Measurements from ENCODE around the gene OR1L8.
"Not testable (repeated sequence)": the region's sequence is repeated elsewhere in the genome, so short reads cannot be mapped to it uniquely, and the experiment has no call there.

Gene OR1L8

DNA sequence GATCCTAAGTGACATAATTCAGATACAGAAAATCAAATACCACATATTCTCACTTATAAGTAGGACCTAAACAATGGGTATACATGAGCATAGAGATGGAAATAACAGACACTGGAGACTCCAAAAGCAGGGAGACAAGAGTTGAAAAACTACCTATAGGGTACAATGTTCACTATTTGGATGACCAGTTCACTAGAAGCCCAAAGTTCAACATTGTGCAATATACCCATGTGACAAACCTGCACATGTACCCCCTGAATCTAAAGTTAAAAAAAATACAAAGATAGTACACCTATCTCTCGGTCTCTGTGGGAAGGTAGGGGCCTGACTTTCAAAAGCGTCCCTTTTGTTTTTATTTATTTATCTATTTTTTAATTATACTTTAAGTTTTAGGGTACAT is 44.4 kb downstream of the OR1L8 start:
- Mint-ChIP-seq H3K4me3 (no peak overlapping the region), H3K36me3 (no peaks in the 10 kb centered on the region), H3K27me3 (peaks cover 16 to 33% of the 10 kb centered on the region in 2 donors), H3K9me3 (peaks cover 5 to 6% of the 10 kb centered on the region in 2 donors), H3K4me1 (no peaks in the 10 kb centered on the region), H3K27ac (no peak overlapping the region)
- no peak for DNase-seq
- ATAC-seq (replicated peaks): no peak

DNA sequence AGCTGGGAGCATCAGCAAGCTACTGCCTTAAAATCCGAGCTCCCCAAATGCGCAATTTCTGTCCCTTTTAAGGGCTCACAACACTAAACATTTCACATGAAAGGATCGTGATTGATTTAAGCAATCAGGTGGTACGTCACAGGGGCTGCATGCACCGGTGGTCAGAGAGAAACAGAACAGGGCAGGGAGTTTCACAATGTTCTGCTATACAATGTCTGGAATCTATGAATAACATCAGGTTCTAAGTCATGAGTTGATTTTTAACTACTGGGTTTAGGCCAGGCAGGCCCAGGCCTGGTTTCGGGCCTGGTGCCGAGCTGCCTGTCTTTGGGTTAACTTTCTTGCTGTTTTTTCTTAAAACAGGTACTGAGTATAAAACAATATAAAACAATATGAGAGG is 46.1 kb downstream of the OR1L8 start:
- not testable (repeated sequence) for H3K36me3 Mint-ChIP-seq; ATAC-seq (replicated peaks); H3K4me3 Mint-ChIP-seq; DNase-seq; H3K27ac Mint-ChIP-seq; H3K4me1 Mint-ChIP-seq; H3K9me3 Mint-ChIP-seq
- H3K27me3 Mint-ChIP-seq: peaks cover 9 to 30% of the 10 kb centered on the region in 2 donors

DNA sequence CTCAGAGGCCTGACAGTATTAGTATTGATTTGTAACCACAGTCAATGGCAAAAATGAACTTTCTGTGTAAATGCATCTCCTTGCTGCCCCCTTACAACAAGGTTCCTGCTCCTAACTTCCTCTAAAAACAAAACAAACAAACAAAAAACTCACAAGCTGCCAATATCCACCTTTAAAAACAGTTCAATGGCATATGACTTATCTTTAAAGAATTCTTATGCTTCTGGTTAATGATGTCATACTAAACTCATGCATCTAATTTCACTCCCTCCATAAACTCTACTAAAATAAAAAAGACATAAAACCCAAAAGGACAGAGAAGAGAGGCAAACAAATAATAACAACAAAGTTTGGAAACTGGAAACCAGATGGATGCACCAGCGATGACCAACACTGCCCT is 47.0 kb downstream of the OR1L8 start:
- H3K27me3 Mint-ChIP-seq: peaks cover 4 to 25% of the 10 kb centered on the region in 2 donors
- DNase-seq (no peak), ATAC-seq (replicated peaks) (no peak)

DNA sequence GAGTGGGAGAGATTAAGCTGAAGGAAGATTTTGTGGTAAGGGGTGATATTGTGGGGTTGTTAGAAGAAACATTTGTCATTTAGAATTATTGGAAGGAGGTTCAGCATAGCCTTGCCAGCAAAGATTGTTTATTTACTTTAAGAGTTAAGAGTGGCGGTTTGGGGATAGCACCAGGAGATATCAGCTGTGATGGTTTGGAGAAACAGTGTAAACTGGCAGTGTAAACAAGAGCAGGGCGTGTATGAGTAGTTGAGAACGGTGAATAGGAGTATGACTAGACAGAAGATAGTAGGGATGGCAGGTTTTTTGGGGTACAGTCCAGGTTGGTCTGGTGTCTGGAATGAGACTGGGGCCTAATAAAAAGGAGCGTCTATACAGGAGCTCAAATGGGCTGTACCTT is 52.0 kb downstream of the OR1L8 start:
- not testable (repeated sequence) for H3K4me1 Mint-ChIP-seq; H3K9me3 Mint-ChIP-seq; H3K36me3 Mint-ChIP-seq; H3K27ac Mint-ChIP-seq; DNase-seq; ATAC-seq (replicated peaks); H3K4me3 Mint-ChIP-seq
- H3K27me3 Mint-ChIP-seq: peaks cover 12 to 44% of the 10 kb centered on the region in 2 donors

More for the DNA sequence above, 47.0 kb downstream of the OR1L8 start:
- Mint-ChIP-seq H3K4me1 (no peaks in the 10 kb centered on the region), H3K36me3 (no peaks in the 10 kb centered on the region), H3K4me3 (no peak overlapping the region), H3K9me3 (peaks cover 5 to 6% of the 10 kb centered on the region in 2 donors), H3K27ac (no peak overlapping the region)

DNA sequence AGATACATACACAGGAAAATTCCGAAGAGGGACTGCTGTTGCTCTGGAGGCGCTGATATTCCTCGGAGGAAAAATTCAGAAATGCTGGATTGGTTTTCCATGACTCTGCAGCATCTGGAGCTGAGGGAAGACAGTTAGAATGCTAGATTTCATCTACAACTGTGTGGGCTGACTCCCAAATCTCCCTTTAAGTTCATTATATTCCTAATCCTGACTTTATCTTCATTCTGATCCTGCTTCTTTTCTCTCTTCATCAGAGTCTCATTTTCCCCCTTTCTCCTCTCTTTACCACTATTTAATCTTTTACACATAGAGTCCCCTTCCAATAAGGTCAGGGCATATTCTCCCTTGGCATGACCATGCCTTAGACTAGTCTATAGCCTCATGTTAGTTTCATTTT is 56.0 kb downstream of the OR1L8 start, which contains the start of gene OR1N1:
TSS of gene OR1N1 (minus strand) at position 101 of the 400 bp plus-strand sequence. CDS start at position 101, 0 bp downstream.
- Mint-ChIP-seq H3K4me3 (no peak within 1 kb of the TSS), H3K9me3 (no peaks in the 10 kb centered on the region), H3K4me1 (no peaks in the 10 kb centered on the region), H3K27ac (no peak within 1 kb of the TSS), H3K36me3 (no peaks in the 10 kb centered on the region), H3K27me3 (peaks cover 20 to 27% of the 10 kb centered on the region in 2 donors)
- ATAC-seq (replicated peaks) (no peak), DNase-seq (no peak)

DNA sequence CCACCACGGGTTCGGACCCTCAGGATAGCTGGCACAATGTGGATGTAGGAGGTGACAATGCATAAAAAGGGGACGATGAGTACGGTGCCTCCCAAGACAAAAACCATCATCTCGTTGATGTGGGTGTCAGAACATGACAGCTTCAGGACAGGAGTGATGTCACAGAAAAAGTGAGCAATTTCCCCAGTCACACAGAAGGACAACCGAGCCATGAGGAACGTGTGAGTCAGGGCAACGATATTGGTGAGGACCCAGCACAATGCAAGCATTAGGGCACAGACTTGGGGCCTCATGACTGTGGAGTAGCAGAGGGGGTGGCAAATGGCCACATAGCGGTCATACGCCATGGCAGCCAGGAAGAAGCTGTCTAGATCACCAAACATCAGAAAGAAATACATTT is 56.6 kb downstream of the OR1L8 start:
- ATAC-seq (replicated peaks) (no peak), DNase-seq (no peak)
- no peak overlapping the region for H3K27ac Mint-ChIP-seq
- no peaks in the 10 kb centered on the region for H3K4me1 Mint-ChIP-seq
- no peak overlapping the region for H3K4me3 Mint-ChIP-seq
- peaks cover 20 to 27% of the 10 kb centered on the region in 2 donors for H3K27me3 Mint-ChIP-seq
- H3K9me3 Mint-ChIP-seq: no peaks in the 10 kb centered on the region
- no peaks in the 10 kb centered on the region for H3K36me3 Mint-ChIP-seq

DNA sequence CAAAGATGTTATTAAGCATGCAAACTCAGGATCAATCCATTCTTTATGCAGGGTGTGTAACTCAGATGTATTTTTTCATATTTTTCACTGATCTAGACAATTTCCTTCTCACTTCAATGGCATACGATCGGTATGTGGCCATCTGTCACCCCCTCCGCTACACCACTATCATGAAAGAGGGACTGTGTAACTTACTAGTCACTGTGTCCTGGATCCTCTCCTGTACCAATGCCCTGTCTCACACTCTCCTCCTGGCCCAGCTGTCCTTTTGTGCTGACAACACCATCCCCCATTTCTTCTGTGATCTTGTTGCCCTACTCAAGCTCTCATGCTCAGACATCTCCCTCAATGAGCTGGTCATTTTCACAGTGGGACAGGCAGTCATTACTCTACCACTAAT is 63.8 kb downstream of the OR1L8 start:
- no peak for ATAC-seq (replicated peaks)
- Mint-ChIP-seq H3K4me3 (no peak overlapping the region), H3K27me3 (peaks cover 14% of the 10 kb centered on the region in 2 donors), H3K36me3 (no peaks in the 10 kb centered on the region), H3K27ac (no peak overlapping the region), H3K9me3 (no peaks in the 10 kb centered on the region), H3K4me1 (no peaks in the 10 kb centered on the region)
- DNase-seq: no peak

DNA sequence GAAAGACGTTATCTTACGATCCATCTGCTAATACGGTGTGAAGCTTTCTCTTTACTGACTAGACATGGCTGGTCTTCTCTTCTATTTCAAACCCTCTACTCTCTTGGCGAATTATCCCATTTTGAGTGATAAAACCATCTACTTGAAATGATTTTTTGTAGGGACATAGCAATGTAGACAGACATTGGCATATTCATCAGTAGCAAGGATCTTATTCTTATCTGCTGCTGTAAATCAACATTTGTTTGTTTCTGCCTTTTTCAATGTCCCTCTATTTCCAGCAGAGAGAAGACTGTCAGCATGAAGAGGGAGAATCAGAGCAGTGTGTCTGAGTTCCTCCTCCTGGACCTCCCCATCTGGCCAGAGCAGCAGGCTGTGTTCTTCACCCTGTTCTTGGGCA is 64.3 kb downstream of the OR1L8 start, which contains the start of gene OR1J4:
TSS of gene OR1J4 (plus strand) at position 301 of the 400 bp plus-strand sequence. CDS start at position 301, 0 bp downstream.
- DNase-seq (no peak), ATAC-seq (replicated peaks) (no peak)
- Mint-ChIP-seq H3K27me3 (peaks cover 14 to 16% of the 10 kb centered on the region in 2 donors), H3K4me1 (no peaks in the 10 kb centered on the region), H3K27ac (no peak within 1 kb of the TSS), H3K36me3 (no peaks in the 10 kb centered on the region), H3K9me3 (no peaks in the 10 kb centered on the region), H3K4me3 (no peak within 1 kb of the TSS)

DNA sequence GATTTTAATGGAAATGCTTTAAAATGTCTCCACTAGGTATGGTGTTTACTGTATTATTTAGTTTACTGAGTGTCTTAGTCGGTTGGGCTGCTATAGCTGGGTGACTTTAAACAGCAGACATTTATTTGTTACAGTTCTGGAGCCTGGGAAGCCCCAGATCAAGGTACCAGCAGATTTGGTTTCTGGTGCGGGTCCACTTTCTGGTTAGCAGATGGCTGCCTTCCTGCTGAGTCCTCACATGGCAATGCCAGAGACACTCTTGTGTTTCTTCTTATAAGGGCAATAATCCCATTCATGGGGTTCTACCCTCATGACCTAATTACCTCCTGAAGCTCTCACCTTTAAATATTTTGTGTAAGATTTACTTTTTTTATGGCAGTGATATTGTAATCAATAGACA is 65.0 kb downstream of the OR1L8 start:
- ATAC-seq (replicated peaks) (no peak), DNase-seq (no peak)
- no peak overlapping the region for H3K4me3 Mint-ChIP-seq
- H3K9me3 Mint-ChIP-seq: no peaks in the 10 kb centered on the region
- H3K36me3 Mint-ChIP-seq: no peaks in the 10 kb centered on the region
- H3K27me3 Mint-ChIP-seq: peaks cover 10 to 15% of the 10 kb centered on the region in 2 donors
- H3K4me1 Mint-ChIP-seq: no peaks in the 10 kb centered on the region
- H3K27ac Mint-ChIP-seq: no peak overlapping the region

Data from stimulated activated naive B cell treated with anti-CD40 and anti-IgM and Interleukin-4, amounts not matched to agents 10 μg/mL and 1 μg/mL and 100 μg/mL, for 72 hours (primary cell).